Esophagus muscularis mucosa (tissue), 3 donors: ENCODE results near the gene FKRP.

ENCODE experiments used
- CTCF ChIP-seq, 3 experiments: fragments of 200-600 bp in 2 of 3; fragments of 450-650 bp in 1 of 3; sonication (generic) in 2 of 3; IDR thresholded peaks; one replicate each; pipeline ENCODE4 v1.5.1; 2017 to 2019; ENCODE audit warnings: antibody characterized with exemption in 3 of 3, mild to moderate bottlenecking in 2 of 3, moderate library complexity in 1 of 3
- POLR2A ChIP-seq: fragments of 450-650 bp; IDR thresholded peaks from one replicate; pipeline ENCODE4 v1.6.1; 2017; ENCODE audit warnings: antibody characterized with exemption, moderate library complexity, mild to moderate bottlenecking, low read depth
- POLR2AphosphoS5 ChIP-seq, 2 donors: sonication (generic); formaldehyde crosslinking; IDR thresholded peaks; one replicate each; pipeline ENCODE4 v1.6.1; 2017; ENCODE audit warnings: antibody characterized with exemption in 2 of 2

- no peak for TF ChIP-seq CTCF (IDR thresholded peaks at IDR 0.05)
- TF ChIP-seq POLR2A = no peak
- no peak for TF ChIP-seq POLR2AphosphoS5 (IDR thresholded peaks at IDR 0.05)
These were observed 23.3 kb upstream of the FKRP start for GRCh38 chr19:46722421-46723022.
